GM12892 (cell line): ENCODE measurements around the gene FZD7.

ENCODE experiments used
- DNase-seq: peaks from one replicate; pipeline ENCODE4 v3.0.0; 2011; ENCODE audit not compliant: insufficient read length
- FAIRE-seq: peaks from 2 replicates; lab custom pipeline; 2011; peaks lifted over from hg19 to GRCh38; lab: Jason Lieb, UNC
- POLR2A ChIP-seq: IDR thresholded peaks from 2 replicates; pipeline ENCODE4 v1.6.1; 2011; ENCODE audit warnings: low read depth, low read length, control low read depth
- POLR2AphosphoS5 ChIP-seq: IDR thresholded peaks from 2 replicates; pipeline ENCODE4 v1.6.1; 2011; ENCODE audit warnings: low read depth, low read length, control low read depth
- TAF1 ChIP-seq: IDR thresholded peaks from 2 replicates; pipeline ENCODE4 v1.6.1; 2011; ENCODE audit warnings: low read depth, mild to moderate bottlenecking, control low read depth, low read length, borderline replicate concordance

The FZD7 gene

DNA sequence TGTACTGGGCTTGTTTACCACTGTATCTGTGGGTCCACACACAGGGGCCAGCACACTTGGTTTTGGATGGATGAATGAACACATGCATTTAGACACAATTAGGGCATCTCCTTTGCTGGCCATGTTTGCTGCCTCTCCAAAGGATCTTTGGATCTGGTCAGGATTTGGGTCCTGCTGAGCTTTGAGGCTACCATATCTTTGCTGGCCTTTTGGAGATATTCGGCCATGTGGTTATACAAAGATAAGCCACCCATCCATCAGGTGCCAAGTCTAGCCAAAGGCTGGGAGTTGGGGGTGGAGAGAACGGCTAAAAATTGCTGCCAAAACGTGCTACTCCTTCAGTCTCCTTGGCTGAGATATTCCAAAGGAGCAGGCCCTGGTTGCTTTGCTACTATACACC is 18.2 kb upstream of the FZD7 start:
- TF ChIP-seq TAF1 (no peak), POLR2AphosphoS5 (no peak)
- DNase-seq (no peak), FAIRE-seq (no peak)

DNA sequence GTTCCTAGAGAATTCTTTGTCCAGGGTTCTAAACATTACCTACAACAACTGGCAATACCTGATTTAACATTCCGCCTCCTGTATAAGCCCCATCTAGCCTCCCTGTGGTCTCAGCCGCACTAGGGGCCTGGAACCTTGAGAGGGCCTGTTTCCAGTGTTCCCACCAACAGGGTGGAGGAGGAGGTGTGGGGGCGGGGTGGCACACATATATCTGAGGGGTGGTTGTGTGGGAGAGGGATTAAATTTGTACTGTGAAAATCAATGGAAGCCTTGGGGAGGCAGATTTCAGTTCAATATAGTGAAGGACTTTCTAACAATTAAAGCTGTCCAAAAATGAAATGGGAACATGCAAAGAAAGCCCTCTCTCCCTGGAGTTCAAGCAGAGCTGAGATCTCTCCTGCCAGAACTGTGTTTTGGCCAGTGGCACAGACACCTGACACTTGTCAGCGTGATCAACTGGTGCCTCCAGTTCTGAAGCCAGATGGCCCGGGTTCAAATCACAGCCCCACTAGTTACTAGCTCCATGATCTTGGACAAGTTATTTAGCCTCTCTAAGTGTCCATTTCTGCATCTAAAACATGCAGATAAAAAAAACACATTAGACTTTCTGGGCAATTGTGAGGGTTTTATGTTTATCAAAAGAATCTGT is 17.0 kb upstream of the FZD7 start:
- no peak for TF ChIP-seq POLR2A
- TF ChIP-seq TAF1: no peak
- TF ChIP-seq POLR2AphosphoS5: no peak
- FAIRE-seq (no peak), DNase-seq (no peak)

DNA sequence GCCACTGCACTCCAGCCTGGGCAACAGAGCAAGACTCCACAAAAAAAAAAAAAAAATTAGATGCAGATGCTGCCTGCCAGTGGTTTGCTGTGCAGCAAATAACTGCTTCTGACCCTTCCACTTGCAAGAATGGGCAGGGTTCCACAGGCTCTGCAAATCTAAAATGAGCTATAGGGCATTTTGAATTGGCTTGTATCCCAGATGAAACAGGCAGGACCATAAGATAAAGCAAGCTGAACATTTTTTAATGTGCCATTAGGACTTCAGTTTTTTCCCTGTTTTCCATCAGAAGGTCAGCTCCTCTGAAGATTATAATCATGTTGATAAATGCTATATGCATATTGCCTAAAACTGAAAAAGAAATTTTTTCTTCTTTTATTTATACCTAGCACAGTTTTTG is 15.7 kb upstream of the FZD7 start:
- no peak for DNase-seq
- TF ChIP-seq POLR2A (no peak), POLR2AphosphoS5 (no peak), TAF1 (no peak)
- no peak for FAIRE-seq

DNA sequence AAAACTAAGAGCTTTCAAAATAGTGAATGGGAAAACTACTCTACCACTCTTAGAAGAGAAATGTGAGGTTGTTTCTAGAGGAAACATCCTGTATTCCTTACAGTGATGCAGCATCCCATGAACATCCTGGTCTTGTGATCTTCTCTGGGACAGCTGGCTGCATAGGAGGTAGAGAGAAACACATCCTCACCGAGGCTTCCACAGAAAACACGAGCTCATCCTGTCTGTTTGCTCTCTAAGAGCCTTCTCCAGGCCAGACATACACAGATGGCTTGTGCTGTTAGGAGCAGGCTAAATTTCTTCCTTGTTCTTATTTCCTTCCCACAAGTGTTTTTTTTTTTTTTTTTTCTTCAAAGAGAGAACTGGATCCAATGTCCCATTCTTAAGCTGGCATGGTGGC is 14.7 kb upstream of the FZD7 start:
- no peak for DNase-seq
- FAIRE-seq: no peak
- TF ChIP-seq POLR2AphosphoS5 (no peak), TAF1 (no peak), POLR2A (no peak)

DNA sequence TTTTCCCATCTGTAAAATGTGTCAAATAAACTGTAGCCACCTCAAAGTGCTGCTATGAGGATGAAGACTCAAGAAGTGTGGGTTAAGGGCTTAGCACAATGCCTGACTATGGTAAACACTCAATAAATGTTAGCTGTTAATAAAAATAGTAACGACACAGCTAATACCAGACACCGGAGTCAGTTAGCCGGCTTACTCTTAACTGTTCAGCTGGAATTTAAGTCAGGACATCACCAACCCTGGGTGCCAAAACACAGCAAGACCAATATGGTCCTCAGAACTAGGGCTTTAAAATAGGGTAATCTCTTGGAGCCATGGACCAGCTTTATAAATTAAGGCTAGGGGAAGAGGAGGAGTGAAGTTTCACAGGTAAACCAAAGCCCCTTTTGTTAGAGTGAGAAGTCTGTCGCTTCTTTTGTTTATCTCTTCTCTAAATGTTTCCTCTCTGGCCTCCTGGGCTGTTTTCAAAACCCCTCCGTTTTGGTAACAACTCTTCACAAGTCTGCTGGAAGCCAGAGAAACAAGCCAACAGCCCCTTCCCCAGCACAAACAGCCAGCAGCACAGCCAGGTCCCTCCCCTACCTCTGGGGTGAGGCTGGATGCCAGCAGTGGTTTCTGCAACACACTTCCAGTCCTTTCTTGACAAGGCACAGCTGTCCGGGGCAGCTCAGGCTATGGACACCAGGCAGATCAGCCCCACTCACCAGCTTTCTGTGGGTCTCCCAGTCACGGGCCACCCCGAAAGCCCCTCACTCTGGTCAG is 13.8 kb upstream of the FZD7 start:
- no peak for TF ChIP-seq POLR2A
- no peak for TF ChIP-seq POLR2AphosphoS5
- TF ChIP-seq TAF1: no peak
- FAIRE-seq: no peak
- DNase-seq: no peak

DNA sequence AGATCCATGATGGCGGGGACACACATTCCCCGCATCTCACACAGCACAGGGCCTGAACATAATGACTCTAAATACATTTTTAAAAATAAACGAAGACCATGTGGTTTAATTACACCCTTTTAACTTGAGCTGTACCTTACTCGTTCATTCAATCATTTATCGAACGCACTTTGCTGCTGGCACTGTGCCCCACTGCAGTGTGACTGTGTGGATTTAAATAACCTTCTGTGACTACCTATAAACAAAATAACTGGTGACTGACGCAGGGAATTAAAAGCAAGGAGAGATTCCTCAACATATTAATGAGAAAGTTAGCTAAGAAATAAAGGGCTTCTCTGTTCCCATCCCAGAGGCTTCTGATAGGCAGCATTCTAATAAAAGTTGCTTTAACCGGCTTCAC is 10.9 kb upstream of the FZD7 start:
- TF ChIP-seq POLR2AphosphoS5: no peak
- TF ChIP-seq POLR2A: no peak
- TF ChIP-seq TAF1: no peak
- DNase-seq (no peak), FAIRE-seq (no peak)

DNA sequence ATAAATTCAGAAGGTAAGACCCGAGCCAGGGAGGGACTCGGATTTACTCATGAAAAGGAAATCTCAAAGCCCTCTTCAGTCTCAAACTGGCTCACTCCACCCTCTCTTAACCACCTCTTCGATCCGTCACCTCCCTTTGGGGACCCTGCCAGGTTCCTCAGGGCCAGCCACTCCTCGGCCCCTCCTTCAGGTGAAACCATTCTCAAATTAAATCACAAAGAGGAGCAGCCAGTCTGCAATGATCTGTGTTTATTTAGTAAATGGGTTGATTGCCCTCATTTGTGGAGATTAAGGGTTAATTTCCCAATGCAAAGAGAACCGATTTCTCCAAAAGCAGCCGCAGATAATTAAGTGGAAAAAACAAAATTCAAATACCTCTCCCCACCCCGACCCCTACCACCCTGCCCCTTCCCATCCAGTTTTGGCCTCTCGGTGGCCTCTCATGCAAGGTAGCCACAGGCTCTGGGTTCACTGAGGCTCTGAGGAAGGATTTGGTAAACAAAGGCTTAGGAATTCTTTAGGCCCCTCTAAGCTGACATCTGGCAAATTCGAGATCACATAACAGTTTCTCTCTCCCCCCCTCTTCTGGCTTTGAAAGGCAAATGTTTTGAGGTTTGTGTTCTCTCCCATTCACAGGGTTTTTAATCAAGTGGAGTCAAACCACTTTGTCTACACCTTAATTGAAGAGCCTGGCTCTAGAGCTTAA is 10.3 kb upstream of the FZD7 start:
- TF ChIP-seq TAF1 (no peak), POLR2AphosphoS5 (no peak), POLR2A (no peak)
- DNase-seq (no peak), FAIRE-seq (no peak)

DNA sequence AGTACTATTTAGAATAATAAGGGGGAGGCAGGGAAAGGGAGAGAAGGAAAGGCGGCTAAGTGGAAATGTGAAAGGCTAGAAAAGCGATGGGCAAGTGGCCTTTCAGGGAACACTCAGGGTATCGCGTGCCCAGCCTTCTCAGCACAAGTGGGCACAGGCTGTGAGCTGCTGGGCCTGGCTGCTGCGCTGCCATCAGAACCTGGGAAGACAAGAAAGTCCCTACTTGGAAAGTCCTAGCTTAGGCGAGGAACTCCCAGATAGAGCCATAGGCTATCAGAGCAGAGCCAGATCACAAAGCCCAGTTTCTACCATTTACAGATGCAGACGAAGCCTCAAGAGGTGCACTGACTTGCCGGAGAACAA is 9.8 kb upstream of the FZD7 start:
- no peak for TF ChIP-seq TAF1
- TF ChIP-seq POLR2A: no peak
- TF ChIP-seq POLR2AphosphoS5: no peak
- DNase-seq: no peak
- no peak for FAIRE-seq

DNA sequence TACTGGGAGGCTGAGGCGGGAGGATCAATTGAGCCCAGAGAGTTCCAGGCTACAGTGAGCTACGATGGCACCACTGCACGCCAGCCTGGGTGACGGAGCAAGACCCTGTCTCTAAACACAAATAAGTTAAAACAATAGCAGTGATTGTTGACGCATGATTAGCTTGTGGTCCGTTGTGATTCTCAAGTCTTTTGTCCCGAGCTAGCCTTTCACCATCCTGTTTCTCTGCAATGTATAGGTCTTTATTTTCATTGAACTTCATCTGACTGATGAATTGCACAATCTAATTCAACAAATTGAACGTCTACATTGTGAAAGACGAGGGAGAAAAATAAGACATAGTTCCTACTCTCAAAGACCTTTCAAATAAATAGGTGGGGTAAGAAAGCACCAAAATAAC is 8.8 kb upstream of the FZD7 start:
- DNase-seq (no peak), FAIRE-seq (no peak)
- no peak for TF ChIP-seq TAF1
- TF ChIP-seq POLR2AphosphoS5: no peak
- no peak for TF ChIP-seq POLR2A

DNA sequence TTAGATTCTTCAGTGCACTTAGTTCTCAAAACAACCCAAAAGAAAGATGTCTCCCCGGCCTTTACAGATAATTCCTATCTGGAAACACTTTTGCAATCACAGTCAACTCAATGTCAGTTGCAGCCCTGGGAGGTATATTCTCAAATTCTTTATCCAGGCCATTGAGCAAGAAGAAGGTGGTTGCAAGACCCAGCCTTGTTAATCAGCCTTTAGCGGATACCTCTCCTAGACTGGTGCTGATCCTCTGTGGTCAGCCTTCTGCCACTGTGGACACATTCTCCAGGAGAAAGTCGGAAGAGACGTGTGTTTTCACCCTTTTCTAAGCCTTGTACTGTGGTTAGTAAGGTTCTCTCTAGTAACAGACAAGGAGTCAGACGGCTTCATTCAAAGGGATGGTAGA is 7.8 kb upstream of the FZD7 start:
- FAIRE-seq (no peak), DNase-seq (no peak)
- TF ChIP-seq POLR2A: no peak
- no peak for TF ChIP-seq TAF1
- no peak for TF ChIP-seq POLR2AphosphoS5

DNA sequence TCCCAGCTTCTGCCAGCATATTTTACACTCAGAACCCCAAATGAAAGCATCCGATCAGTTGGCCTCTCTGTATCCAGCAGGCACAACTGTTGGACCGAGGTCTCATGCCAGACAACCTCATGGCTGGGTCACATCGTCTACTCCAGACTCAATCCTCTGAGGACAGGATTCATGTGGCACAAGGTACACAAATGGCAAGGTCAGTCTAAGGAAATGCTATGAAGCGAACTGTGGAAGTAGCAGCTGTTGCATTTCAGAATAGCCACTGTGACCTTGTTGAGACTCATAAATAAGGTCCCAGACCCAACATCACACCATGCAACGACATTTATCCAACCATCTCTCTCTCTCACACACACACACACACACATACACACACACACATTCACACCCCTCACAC is 7.1 kb upstream of the FZD7 start:
- DNase-seq (no peak), FAIRE-seq (no peak)
- TF ChIP-seq TAF1: no peak
- TF ChIP-seq POLR2AphosphoS5: no peak
